ENCODE data around the gene MINK1. TPM values are rescaled to one million over a fixed set of nuclear protein-coding genes. Genes with fewer than 3 reads are reported as not detected.

MINK1 gene
- 19.1 and 24.0 TPM in 2 replicates for total RNA-seq

GRCh38 chr17:4833178-4833940 is at the start of gene MINK1:
Gene MINK1 (plus strand): TSS chr17:4833340. CDS start chr17:4833584, 244 bp downstream.

GRCh38 chr17:4786106-4786511 is 47.0 kb upstream of the MINK1 start, which contains the start of gene VMO1:
Gene VMO1 (minus strand): TSS chr17:4786364. CDS start chr17:4786352, 12 bp downstream.

GRCh38 chr17:4788807-4789700 is 44.1 kb upstream of the MINK1 start, which contains the start of gene GLTPD2:
Gene GLTPD2 (plus strand): TSS chr17:4788964. CDS start chr17:4789012, 48 bp downstream.

DNA sequence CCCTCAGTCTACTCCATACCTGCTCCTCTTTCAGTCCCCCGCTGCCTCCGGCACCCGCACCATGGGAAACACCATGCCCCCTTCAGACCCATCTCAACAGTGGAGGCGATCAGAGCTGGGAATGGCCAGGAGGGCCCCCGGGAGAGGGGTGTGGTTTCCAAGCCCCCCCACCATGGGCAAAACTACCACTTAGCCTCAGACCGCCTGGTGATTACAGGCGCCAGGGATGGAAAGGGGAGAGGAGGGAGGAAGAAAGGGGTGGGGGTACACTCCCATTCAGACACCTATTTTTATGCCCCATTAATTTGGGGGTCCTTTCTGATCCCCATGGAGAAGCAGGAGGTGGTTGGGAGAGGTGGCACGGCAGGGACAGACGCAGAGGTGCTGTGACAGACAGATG is 30.9 kb upstream of the MINK1 start, which contains the start of gene C17orf114:
Gene C17orf114, minus strand, starts transcription at position 101 of the 400 bp plus-strand sequence.

GRCh38 chr17:4806777-4807604 is 26.1 kb upstream of the MINK1 start, which contains the start of gene PLD2:
Gene PLD2 (plus strand): TSS chr17:4807152. CDS start chr17:4807773, 621 bp downstream.

GRCh38 chr17:4899341-4900230 is 66.4 kb downstream of the MINK1 start, which contains the start of gene C17orf107:
Gene C17orf107 (plus strand): TSS chr17:4899536. CDS start chr17:4899763, 227 bp downstream.

GRCh38 chr17:4903051-4903818 is 70.1 kb downstream of the MINK1 start, which contains the start of gene CHRNE:
Gene CHRNE (minus strand): TSS chr17:4903098. CDS start chr17:4903063, 35 bp downstream.

DNA sequence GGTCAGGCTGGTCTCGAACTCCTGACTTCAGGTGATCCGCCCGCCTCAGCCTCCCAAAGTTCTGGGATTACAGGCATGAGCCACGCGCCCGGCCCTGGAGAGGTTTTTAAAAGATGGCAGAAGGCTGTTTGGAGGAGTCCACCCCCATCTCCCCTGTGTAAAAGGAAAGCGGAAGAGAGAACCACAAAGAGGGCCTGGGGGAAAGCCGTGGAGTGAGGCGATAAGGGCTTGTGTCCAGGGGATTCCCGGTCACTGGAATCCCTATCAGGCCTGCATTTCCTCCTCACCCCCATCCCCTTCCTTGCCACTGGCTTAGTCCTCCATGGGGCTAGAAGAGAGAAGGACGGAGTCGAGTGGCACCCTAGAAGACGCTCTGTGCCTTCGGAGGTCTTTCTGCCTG is 98.8 kb downstream of the MINK1 start, which contains the start of gene GP1BA:
Gene GP1BA, plus strand, starts transcription at position 315 of the 400 bp plus-strand sequence. CDS start 328 bp downstream, outside the sequence.

DNA sequence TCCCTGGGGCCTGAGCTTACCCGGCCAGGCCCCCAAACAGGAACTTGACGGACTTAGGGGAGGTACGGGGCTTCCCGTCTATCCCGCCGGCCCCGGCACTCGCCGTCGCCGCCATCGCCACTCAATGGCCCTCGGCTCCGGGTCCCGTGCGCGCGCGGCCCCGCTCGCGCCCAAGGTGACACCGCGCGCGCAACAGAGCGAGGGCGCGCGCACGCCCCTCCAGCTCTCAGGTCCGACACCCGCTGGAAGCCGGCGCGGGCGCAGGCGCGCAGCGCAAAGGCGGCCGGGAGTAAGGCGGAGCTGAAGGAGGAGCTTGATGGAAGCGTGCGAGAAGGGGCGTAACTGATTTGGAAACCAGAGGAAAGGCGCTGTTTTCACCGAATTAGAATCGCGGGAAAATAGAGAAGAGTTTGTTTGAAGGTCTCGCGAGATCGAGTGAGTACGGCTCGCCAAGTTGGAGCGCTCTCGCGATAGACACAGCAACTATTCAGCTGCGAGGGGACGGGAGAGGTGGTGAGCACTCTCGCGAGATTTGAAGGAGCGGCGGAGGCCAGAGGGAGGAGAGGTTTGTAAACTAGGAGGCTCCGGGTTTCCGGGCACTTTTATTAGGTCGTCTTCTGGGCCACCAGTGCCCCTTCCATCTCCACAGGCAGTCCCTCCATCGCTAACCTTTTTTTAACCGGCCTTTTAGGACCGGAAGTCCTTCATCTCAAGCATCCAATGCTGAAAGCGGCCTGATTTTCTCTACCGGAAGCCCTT is 106.8 kb downstream of the MINK1 start, which contains the start of the genes RNF167 and SLC25A11:
Gene RNF167, plus strand, starts transcription at position 473 of the 759 bp plus-strand sequence. CDS start 642 bp downstream, outside the sequence.
Gene SLC25A11, minus strand, starts transcription at position 251 of the 759 bp plus-strand sequence. Its CDS starts 136 bp downstream, at position 115.

Other genes starting within 250 kb of the MINK1 start
- not detected in 2 replicates for gene SMTNL2, start 248.8 kb upstream of the MINK1 start, total RNA-seq
- gene ALOX15, start 191.7 kb upstream of the MINK1 start, total RNA-seq = not detected in 2 replicates
- 30.2 and 32.7 TPM in 2 replicates for gene PELP1, start 129.2 kb upstream of the MINK1 start, total RNA-seq
- gene ARRB2, start 122.7 kb upstream of the MINK1 start, total RNA-seq = 4.2 and 5.8 TPM in 2 replicates
- gene MED11, start 101.9 kb upstream of the MINK1 start, total RNA-seq = 8.8 and 13.6 TPM in 2 replicates
- not detected in 2 replicates for gene ZMYND15, start 93.5 kb upstream of the MINK1 start, total RNA-seq
- 0.32 and 1.1 TPM in 2 replicates for gene CXCL16, start 93.4 kb upstream of the MINK1 start, total RNA-seq
- not detected in 2 replicates for gene TM4SF5, start 61.5 kb upstream of the MINK1 start, total RNA-seq
- gene VMO1, start 47.0 kb upstream of the MINK1 start, total RNA-seq = 0.65 and 1.7 TPM in 2 replicates
- not detected in 2 replicates for gene GLTPD2, start 44.4 kb upstream of the MINK1 start, total RNA-seq
- 203 and 253 TPM in 2 replicates for gene PSMB6, start 37.2 kb upstream of the MINK1 start, total RNA-seq
- 12.0 and 18.8 TPM in 2 replicates for gene PLD2, start 26.2 kb upstream of the MINK1 start, total RNA-seq
- gene C17orf107, start 66.2 kb downstream of the MINK1 start, total RNA-seq = 0.61 and 1.3 TPM in 2 replicates
- gene CHRNE, start 69.8 kb downstream of the MINK1 start, total RNA-seq = 0.30 and 0.97 TPM in 2 replicates
- not detected in 2 replicates for gene GP1BA, start 98.9 kb downstream of the MINK1 start, total RNA-seq
- 56.8 and 59.4 TPM in 2 replicates for gene SLC25A11, start 106.7 kb downstream of the MINK1 start, total RNA-seq
- 11.0 and 11.2 TPM in 2 replicates for gene RNF167, start 106.9 kb downstream of the MINK1 start, total RNA-seq
- gene PFN1, start 115.2 kb downstream of the MINK1 start, total RNA-seq = 292 and 379 TPM in 2 replicates
- gene ENO3, start 117.8 kb downstream of the MINK1 start, total RNA-seq = 1.3 and 2.3 TPM in 2 replicates
- 55.2 and 56.5 TPM in 2 replicates for gene SPAG7, start 134.5 kb downstream of the MINK1 start, total RNA-seq
- 3.2 and 8.1 TPM in 2 replicates for gene CAMTA2, start 154.3 kb downstream of the MINK1 start, total RNA-seq
- gene INCA1, start 164.2 kb downstream of the MINK1 start, total RNA-seq = not detected in 2 replicates
- 44.4 and 60.1 TPM in 2 replicates for gene KIF1C, start 164.6 kb downstream of the MINK1 start, total RNA-seq
- gene SLC52A1, start 202.1 kb downstream of the MINK1 start, total RNA-seq = under 0.01 TPM in 1 of 2 replicates, not detected in the other
- gene ZFP3, start 245.1 kb downstream of the MINK1 start, total RNA-seq = 0.97 and 1.2 TPM in 2 replicates